GM21423 (cell line): Measurements from ENCODE around the gene COMMD1.
"Not testable (repeated sequence)": the region's sequence is repeated elsewhere in the genome, so short reads cannot be mapped to it uniquely, and the experiment has no call there.

Source experiments
- ATAC-seq: cut with Tn5 transposase; IDR thresholded peaks from one replicate; pipeline ENCODE4 v1.9.1; 2021; ENCODE audit warnings: mild to moderate bottlenecking, moderate library complexity; ENCODE audit not compliant: unreplicated experiment

COMMD1 gene

DNA sequence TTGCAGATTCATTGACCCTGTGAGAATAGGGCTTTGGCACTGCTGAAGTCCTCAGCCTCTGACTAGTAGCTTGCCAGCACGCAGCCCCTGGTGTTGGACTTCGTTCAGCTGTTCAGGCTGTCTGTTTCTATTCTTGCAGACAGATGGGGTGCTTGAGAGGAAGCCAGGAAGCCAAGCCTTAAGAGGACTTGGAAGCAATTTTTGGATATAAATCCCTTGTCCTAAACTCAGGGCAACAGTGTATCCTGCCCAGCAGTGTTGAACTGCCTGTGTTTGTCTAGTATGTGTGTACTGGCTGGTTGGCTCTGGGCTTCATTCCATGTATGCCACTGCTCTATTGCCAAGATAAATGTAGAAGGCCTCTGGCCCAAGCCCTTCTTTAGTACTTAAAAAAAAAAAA lies 108.6 kb downstream of the COMMD1 start:
- no peak for ATAC-seq

DNA sequence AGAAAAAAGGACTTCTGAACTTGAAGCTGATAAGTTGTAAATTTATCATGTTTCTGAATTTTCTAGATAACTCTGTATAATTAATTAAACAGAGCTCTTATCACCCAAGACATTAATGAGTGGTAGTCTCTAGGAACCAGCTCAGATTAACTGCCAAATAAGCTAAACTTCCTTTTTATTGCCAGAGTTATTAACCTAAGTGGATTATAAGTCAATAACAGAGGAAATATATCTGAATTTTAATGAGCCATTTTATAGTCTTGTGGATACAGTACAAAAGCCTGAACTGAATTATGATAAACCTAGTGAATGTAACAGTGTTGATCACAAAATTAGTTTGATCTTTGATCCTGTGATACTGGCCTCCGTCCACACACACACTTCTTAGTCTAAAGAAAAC lies 111.5 kb downstream of the COMMD1 start:
- ATAC-seq: no peak

- ATAC-seq: no peak
These were observed 124.4 kb downstream of the COMMD1 start for GRCh38 chr2:62029910-62030309.

- no peak for ATAC-seq
These were observed 125.4 kb downstream of the COMMD1 start for GRCh38 chr2:62030902-62031301.

- no peak for ATAC-seq
These were observed 126.6 kb downstream of the COMMD1 start for GRCh38 chr2:62032096-62032495.

GRCh38 chr2:62034715-62035114 lies 129.2 kb downstream of the COMMD1 start:
- no peak for ATAC-seq

GRCh38 chr2:62036229-62036628 lies 130.8 kb downstream of the COMMD1 start:
- ATAC-seq: no peak

GRCh38 chr2:62036761-62037250 lies 131.3 kb downstream of the COMMD1 start:
- no peak for ATAC-seq

DNA sequence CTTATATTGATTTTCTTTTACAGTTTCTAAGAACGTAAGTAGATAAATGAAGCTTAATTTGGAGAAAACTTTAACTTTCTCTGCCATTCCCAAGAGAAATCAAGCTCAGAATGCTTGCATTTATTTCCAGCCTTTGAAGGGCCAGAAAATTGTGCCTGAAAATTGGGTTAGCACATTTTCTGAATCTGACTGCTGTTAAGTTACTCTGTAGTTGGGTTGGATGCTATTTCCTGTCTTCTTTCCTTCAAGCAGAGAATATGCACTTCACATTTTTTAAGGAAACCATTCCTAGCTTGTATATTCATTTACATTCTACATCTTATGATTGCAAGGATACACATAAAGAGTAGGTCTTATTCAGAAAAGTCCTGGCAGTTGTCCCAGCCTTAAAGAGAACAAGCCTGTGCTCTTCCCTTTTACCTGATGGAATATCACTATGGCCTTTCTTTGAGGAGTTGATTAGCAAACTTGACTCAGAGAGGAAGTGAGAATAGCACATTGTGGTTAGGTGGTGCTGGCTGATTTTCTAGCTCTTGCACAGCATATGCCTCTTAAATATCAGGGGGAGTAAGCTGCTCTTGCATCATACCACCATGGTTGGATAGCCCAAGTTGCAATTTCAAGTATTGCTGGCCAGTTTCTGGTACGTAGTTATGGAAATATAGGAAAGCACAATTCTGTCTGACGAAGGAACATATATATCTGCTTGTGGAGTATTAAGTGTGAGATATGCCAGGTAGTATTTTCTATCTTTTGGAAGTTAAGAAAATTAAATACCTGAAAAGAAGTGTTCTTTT lies 133.7 kb downstream of the COMMD1 start:
- ATAC-seq: peak; percentile 97

DNA sequence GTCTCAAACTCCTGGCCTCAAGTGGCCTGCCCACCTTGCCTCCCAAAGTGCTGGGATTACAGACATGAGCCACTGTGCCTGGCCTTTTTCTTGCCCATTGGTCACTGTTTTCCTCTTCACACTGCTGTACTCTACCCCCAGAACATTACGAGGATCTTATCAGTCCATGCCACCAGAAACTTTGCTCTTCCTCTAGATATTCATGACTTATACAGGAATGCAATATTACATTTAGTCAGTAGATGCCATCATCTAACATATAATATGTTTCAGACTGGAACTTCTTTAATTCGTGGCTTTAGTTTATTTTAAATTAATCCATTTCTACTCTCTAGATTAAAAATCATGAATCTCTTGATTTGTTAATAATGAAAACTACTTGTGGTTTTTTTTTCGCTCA lies 135.5 kb downstream of the COMMD1 start:
- ATAC-seq: no peak

DNA sequence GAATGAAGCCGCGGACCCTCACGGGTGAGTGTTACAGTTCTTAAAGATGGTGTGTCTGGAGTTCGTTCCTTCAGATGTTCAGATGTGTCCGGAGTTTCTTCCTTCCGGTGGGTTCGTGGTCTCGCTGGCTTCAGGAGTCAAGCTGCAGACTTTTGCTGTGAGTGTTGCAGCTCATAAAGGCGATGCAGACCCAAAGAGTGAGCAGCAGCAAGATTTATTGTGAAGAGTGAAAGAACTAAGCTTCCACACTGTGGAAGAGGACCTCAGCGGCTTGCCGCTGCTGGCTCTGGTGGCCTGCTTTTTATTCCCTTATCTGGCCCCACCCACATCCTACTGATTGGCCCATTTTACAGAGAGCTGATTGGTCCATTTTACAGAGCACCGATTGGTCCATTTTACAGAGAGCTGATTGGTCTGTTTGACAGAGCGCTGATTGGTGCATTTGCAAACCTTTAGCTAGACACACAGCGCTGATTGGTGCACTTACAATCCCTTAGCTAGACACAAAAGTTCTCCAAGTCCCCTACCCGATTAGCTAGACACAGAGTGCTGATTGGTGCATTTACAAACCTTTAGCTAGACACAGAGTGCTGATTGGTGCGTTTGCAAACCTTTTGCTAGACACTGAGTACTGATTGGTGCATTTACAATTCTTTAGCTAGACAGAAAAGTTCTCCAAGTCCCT lies 136.4 kb downstream of the COMMD1 start:
- ATAC-seq: not testable (repeated sequence)

DNA sequence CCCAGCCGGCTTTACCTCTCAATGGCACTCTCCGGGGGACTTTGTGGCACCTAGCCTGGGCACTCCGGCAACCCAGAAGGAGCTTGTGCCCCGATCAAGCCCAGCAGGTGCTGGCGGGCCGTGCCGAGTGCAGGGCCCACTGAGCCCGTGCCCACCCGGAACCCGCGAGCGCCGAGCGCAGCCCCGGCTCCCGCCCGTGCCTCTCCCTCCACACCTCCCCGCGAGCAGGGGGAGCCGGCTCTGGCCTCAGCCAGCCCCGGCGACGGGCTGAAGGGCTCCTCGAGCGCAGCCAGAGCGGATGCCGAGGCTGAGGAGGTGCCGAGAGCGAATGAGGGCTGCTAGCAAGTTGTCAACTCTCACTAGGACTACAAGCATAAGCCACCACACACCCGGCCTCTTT lies 136.9 kb downstream of the COMMD1 start:
- ATAC-seq: no peak

- ATAC-seq: no peak
These were observed 137.5 kb downstream of the COMMD1 start for GRCh38 chr2:62042944-62043343.

DNA sequence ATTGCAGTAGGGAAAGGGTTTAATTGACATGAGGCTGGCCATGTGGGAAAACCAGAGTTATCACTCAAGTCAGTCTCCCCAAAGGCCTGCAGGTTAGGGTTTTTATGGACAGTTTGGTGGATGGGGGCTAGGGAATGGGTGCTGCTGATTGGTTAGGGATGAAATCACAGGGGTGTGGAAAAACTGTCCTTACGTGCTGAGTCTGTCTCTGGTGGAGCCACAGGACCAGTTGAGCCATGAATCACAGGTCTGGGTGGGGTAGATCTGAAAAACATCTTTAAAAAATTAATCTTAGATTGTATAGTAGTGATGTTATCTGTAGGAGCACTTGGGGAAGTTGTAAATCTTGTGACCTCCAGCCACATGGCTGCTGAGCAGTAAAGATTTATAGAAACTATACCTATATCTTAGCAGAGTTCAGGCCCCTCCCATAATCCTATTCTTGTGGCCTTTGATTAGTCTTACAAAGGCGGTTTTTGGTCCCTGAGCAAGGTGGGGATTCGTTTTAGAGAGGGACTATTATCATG lies 139.6 kb downstream of the COMMD1 start:
- ATAC-seq: no peak

DNA sequence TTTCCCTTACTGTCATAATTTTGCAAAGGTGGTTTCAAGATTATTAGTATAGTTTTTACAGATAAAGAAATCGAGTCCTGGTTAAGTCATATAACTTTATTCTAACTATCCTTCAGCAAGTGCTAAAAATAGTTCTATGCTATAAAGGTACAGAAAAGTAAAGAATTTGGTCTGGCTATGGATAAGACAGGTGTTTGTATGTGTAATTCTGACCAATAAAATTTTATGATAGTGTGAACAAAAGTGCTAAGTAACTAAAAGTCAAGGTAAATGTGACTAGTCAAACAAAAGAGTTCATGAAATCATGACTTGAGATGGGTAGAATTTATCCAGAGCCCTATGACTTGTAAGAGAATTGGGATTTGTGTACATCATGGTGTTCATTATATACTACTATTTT lies 140.7 kb downstream of the COMMD1 start:
- ATAC-seq: no peak

GRCh38 chr2:62050456-62051045 lies 145.1 kb downstream of the COMMD1 start:
- ATAC-seq: no peak

GRCh38 chr2:62054029-62054791 lies 148.7 kb downstream of the COMMD1 start:
- ATAC-seq: no peak

- no peak for ATAC-seq
These were observed 149.5 kb downstream of the COMMD1 start for GRCh38 chr2:62054916-62055450.

DNA sequence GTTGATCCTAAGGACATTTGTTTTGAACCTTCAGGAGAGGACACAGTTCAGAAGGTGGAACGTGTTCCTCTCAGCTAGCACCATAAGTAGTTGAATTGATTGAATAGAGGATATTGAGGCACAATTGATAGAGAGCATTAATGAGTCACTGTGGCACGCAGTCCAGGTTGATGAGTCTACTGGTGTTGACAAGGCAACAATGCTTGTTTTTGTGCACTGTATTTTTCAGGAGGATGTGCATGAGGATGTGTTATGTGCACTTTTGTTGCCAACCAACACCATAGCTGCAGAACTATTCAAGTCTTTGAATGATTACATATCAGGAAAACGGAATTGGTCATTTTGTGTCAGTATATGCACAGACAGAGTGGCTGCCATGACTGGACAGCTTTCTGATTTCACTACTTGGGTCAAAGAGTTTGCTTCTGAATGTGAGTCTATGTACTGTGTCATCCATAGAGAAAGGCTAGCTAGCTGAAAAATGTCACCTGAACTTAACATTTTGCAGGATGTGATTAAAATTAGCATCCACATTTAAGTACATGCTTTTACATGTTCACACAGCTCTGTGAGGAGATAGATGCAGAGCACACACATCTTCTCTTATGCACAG lies 150.4 kb downstream of the COMMD1 start:
- ATAC-seq: no peak

GRCh38 chr2:62056341-62056740 lies 150.9 kb downstream of the COMMD1 start:
- ATAC-seq: no peak
